IMR-90 (cell line): ENCODE results near the gene ANKHD1. TPM values are rescaled to one million over a fixed set of nuclear protein-coding genes. Genes with fewer than 3 reads are reported as not detected.
A peak's percentile ranks its signal among the peaks of the same experiment; 100 is the strongest.

ENCODE experiments used
- ATAC-seq: fragments of 200-7000 bp; cut with Tn5 transposase; 2 replicates; pipeline ENCODE4 v1.9.1; 2020; ENCODE audit warnings: low read depth, mild to moderate bottlenecking, moderate library complexity
- BruUV-seq: library from RNA; stranded (reverse); fragments of 400-500 nt; replicated peaks from 2 replicates; lab custom pipeline; 2021; lab: Mats Ljungman, UMichigan
- CTCF ChIA-PET: fragments of 300-600 bp; formaldehyde crosslinking; extraction: SDS; loops from one replicate; lab custom pipeline; 2021; ENCODE audit warnings: antibody characterized with exemption; lab: Yijun Ruan, JAX
- POLR2A ChIA-PET: fragments of 300-600 bp; sonication (Branson Sonifier 250); formaldehyde crosslinking; loops from one replicate; lab custom pipeline; 2022; ENCODE audit warnings: antibody characterized with exemption; ENCODE audit not compliant: unreplicated experiment; lab: Charles Lee
- DNase-seq: peaks from one replicate; pipeline ENCODE4 v3.0.0; 2013
- H2AFZ ChIP-seq: replicated peaks from 2 replicates; pipeline ENCODE3; 2013; ENCODE audit warnings: low read length, mild to moderate bottlenecking; ENCODE audit not compliant: poor library complexity
- H2AK5ac ChIP-seq: 2 replicates; pipeline ENCODE4 v1.6.1; 2013; ENCODE audit warnings: low read depth, low read length, inconsistent platforms
- H2AK9ac ChIP-seq: replicated peaks from 2 replicates; pipeline ENCODE3; 2013; ENCODE audit warnings: mild to moderate bottlenecking, low read depth, low read length, moderate library complexity; ENCODE audit not compliant: poor library complexity
- H2BK120ac ChIP-seq: 2 replicates; pipeline ENCODE4 v1.6.1; 2013; ENCODE audit warnings: low read depth, low read length, inconsistent platforms
- H2BK15ac ChIP-seq: 3 replicates; pipeline ENCODE4 v1.6.1; 2013; ENCODE audit warnings: low read depth, low read length, inconsistent platforms
- H2BK20ac ChIP-seq: 2 replicates; pipeline ENCODE4 v1.6.1; 2013; ENCODE audit warnings: low read depth, mild to moderate bottlenecking, inconsistent platforms, low read length, moderate library complexity
- H2BK5ac ChIP-seq: 2 replicates; pipeline ENCODE4 v1.6.1; 2013; ENCODE audit warnings: mild to moderate bottlenecking, low read depth, low read length, inconsistent platforms; ENCODE audit not compliant: poor library complexity, severe bottlenecking
- H3K14ac ChIP-seq: replicated peaks from 2 replicates; pipeline ENCODE4 v1.6.1; 2013; ENCODE audit warnings: low read depth, low read length, inconsistent platforms
- H3K18ac ChIP-seq: 2 replicates; pipeline ENCODE4 v1.6.1; 2013; ENCODE audit warnings: low read depth, low read length, control low read depth
- H3K23ac ChIP-seq: 2 replicates; pipeline ENCODE4 v1.6.1; 2013; ENCODE audit warnings: low read depth, low read length, inconsistent platforms
- H3K27ac ChIP-seq: 2 replicates; pipeline ENCODE4 v1.5.1; 2013; ENCODE audit warnings: mild to moderate bottlenecking, control low read depth, low read length; ENCODE audit not compliant: insufficient read depth
- H3K27me3 ChIP-seq: 2 replicates; pipeline ENCODE4 v1.6.1; 2013; ENCODE audit warnings: low read length; ENCODE audit not compliant: control insufficient read depth, insufficient read depth
- H3K36me3 ChIP-seq: 2 replicates; pipeline ENCODE4 v1.6.1; 2013; ENCODE audit warnings: low read length, mixed read lengths; ENCODE audit not compliant: control insufficient read depth, insufficient read depth
- H3K4ac ChIP-seq: 2 replicates; pipeline ENCODE4 v1.6.1; 2013; ENCODE audit warnings: low read depth, low read length, inconsistent platforms
- H3K4me1 ChIP-seq: 2 replicates; pipeline ENCODE4 v1.6.1; 2013; ENCODE audit warnings: low read length, mixed read lengths; ENCODE audit not compliant: control insufficient read depth, insufficient read depth
- H3K4me2 ChIP-seq: 2 replicates; pipeline ENCODE4 v1.6.1; 2013; ENCODE audit warnings: low read depth, mild to moderate bottlenecking, control low read depth, low read length, moderate library complexity
- H3K4me3 ChIP-seq: 2 replicates; pipeline ENCODE4 v1.5.1; 2013; ENCODE audit warnings: low read depth, mild to moderate bottlenecking, control low read depth, low read length, moderate library complexity; ENCODE audit not compliant: insufficient read depth
- H3K56ac ChIP-seq: 2 replicates; pipeline ENCODE4 v1.6.1; 2013; ENCODE audit warnings: low read length, inconsistent platforms; ENCODE audit not compliant: insufficient read depth; ENCODE audit errors: extremely low read depth
- H3K79me1 ChIP-seq, 2 experiments: 2 replicates each; pipeline ENCODE4 v1.6.1; 2013; ENCODE audit warnings: low read length in 2 of 2, inconsistent platforms in 1 of 2, low read depth in 1 of 2
- H3K9ac ChIP-seq: 2 replicates; pipeline ENCODE4 v1.6.1; 2013; ENCODE audit warnings: low read depth, low read length, control low read depth
- H3K9me1 ChIP-seq: 2 replicates; pipeline ENCODE4 v1.6.1; 2013; ENCODE audit warnings: low read length, inconsistent platforms; ENCODE audit not compliant: insufficient read depth
- H3K9me3 ChIP-seq: 2 replicates; pipeline ENCODE4 v1.6.1; 2013; ENCODE audit warnings: low read length; ENCODE audit not compliant: control insufficient read depth, insufficient read depth
- H4K20me1 ChIP-seq: 2 replicates; pipeline ENCODE4 v1.6.1; 2013; ENCODE audit warnings: low read length, inconsistent platforms; ENCODE audit not compliant: insufficient read depth
- H4K5ac ChIP-seq: 2 replicates; pipeline ENCODE4 v1.6.1; 2013; ENCODE audit warnings: mild to moderate bottlenecking, low read depth, low read length, control low read depth
- H4K8ac ChIP-seq, 2 experiments: 2 replicates each; pipeline ENCODE4 v1.6.1; 2013; ENCODE audit warnings: low read depth in 2 of 2, low read length in 2 of 2, control low read depth in 1 of 2, inconsistent platforms in 1 of 2
- H4K91ac ChIP-seq: 2 replicates; pipeline ENCODE4 v1.6.1; 2013; ENCODE audit warnings: low read depth, low read length, inconsistent platforms; ENCODE audit not compliant: insufficient read depth
- CEBPB ChIP-seq: IDR thresholded peaks from 2 replicates; pipeline ENCODE4 v1.6.1; 2012; ENCODE audit warnings: low read depth, low read length, improper control_type of control experiment
- CHD1 ChIP-seq: IDR thresholded peaks from 2 replicates; pipeline ENCODE4 v1.6.1; 2012; ENCODE audit warnings: low read depth, low read length, improper control_type of control experiment
- FOS ChIP-seq: fragments of 150-350 bp; IDR thresholded peaks from 2 replicates; pipeline ENCODE4 v1.6.1; 2016; ENCODE audit warnings: low read depth, low read length
- MAFK ChIP-seq: IDR thresholded peaks from 2 replicates; pipeline ENCODE4 v1.6.1; 2012; ENCODE audit warnings: low read depth, low read length, improper control_type of control experiment
- MAZ ChIP-seq: IDR thresholded peaks from 2 replicates; pipeline ENCODE4 v1.6.1; 2012; ENCODE audit warnings: low read depth, mild to moderate bottlenecking, low read length, improper control_type of control experiment, moderate library complexity, borderline replicate concordance
- MXI1 ChIP-seq: IDR thresholded peaks from 2 replicates; pipeline ENCODE4 v1.6.1; 2012; ENCODE audit warnings: low read depth, mild to moderate bottlenecking, low read length, moderate library complexity, borderline replicate concordance
- NFE2L2 ChIP-seq: fragments of 150-350 bp; IDR thresholded peaks from 2 replicates; pipeline ENCODE4 v1.6.1; 2016; ENCODE audit warnings: low read depth, mild to moderate bottlenecking, low read length
- POLR2A ChIP-seq: IDR thresholded peaks from 2 replicates; pipeline ENCODE4 v1.6.1; 2012; ENCODE audit warnings: mild to moderate bottlenecking, low read depth, low read length
- RAD21 ChIP-seq: IDR thresholded peaks from 2 replicates; pipeline ENCODE4 v1.6.1; 2012; ENCODE audit warnings: low read length, improper control_type of control experiment
- RCOR1 ChIP-seq: IDR thresholded peaks from 2 replicates; pipeline ENCODE4 v1.6.1; 2012; ENCODE audit warnings: mild to moderate bottlenecking, low read length, improper control_type of control experiment; ENCODE audit not compliant: insufficient replicate concordance
- SMC3 ChIP-seq: fragments of 150-350 bp; IDR thresholded peaks from 2 replicates; pipeline ENCODE4 v1.6.1; 2016; ENCODE audit warnings: low read depth, mild to moderate bottlenecking, antibody characterized with exemption, low read length, moderate library complexity
- WGBS, 2 experiments: methylation state at CpG; one replicate each; pipeline versions ENCODE4 v1.1.5 to v1.1.7; 2013; ENCODE audit warnings: missing lambda C conversion rate in 2 of 2; ENCODE audit not compliant: insufficient read length in 1 of 2; ENCODE audit errors: extremely low coverage in 2 of 2; 5-methylcytosine and 5-hydroxymethylcytosine counted together
- dilution Hi-C: fragments of 300-500 bp; cut with HindIII; formaldehyde crosslinking; loops from one replicate; pipeline ENCODE4 v1.14.3; 2018; ENCODE audit warnings: low sequenced_read_pairs; ENCODE audit not compliant: unreplicated experiment
- in situ Hi-C: fragments of 300-500 bp; cut with MboI; formaldehyde crosslinking; loops from 3 replicates; pipeline ENCODE4 v1.14.3; 2019; ENCODE audit warnings: low sequenced_read_pairs, inconsistent platforms, mixed read lengths
- intact Hi-C: fragments of 100-400 bp; cut with micrococcal nuclease; formaldehyde crosslinking; loops from 2 replicates; pipeline ENCODE4 v1.10.0; 2022
- polyA plus RNA-seq, 3 experiments: library from polyadenylated mRNA; depleted of rRNA; stranded (reverse); fragments of >200 nt; gene quantifications; 2 replicates each; pipeline ENCODE4 v1.2.3, GENCODE V29; 2012; ENCODE audit warnings: low replicate concordance in 1 of 3
- total RNA-seq: library from RNA; depleted of rRNA; stranded (reverse); fragments of >200 nt; gene quantifications from 2 replicates; pipeline ENCODE4 v1.2.3, GENCODE V29; 2012
- TF ChIP-seq, protein P1 (sequence below): conservative IDR thresholded peaks from 2 replicates; pipeline ENCODE4 v1.5.1; 2012; ENCODE audit warnings: mild to moderate bottlenecking, low read depth, low read length, improper control_type of control experiment
- TF ChIP-seq, protein P2 (sequence below): fragments of 150-350 bp; IDR thresholded peaks from 2 replicates; pipeline ENCODE4 v1.6.1; 2017; ENCODE audit warnings: mild to moderate bottlenecking, antibody characterized with exemption, low read length, low read depth
- TF ChIP-seq, protein P3 (sequence below): fragments of 150-350 bp; IDR thresholded peaks from 2 replicates; pipeline ENCODE4 v1.6.1; 2016; ENCODE audit warnings: low read depth, mild to moderate bottlenecking, low read length, moderate library complexity, borderline replicate concordance

Gene ANKHD1
- total and polyA plus RNA-seq, 2 of the 4 experiments (the other 2 are of a cell fraction), result 32.1 to 36.7 TPM

DNA sequence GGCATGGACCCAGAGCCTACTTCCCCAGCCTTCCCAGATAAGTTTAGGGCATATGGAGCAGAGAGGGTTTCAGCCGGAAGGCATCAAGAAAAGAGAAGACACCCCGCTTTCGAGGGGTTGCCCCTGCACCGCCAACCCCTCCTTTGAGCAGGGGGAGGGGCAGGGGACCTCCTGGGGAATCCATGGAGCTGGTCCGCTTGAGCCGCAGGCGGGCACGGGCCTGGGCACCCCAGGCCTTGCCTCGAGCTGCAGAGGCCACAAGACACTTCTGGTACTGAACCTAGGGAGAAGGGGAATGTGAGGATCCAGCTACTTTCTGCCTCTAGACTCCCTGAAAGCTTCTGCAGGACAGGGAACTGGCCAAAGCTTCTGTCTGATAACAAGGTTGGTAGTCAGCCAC is 156.9 kb downstream of the ANKHD1 start:
- Histone ChIP-seq H3K14ac (no peak overlapping the region), H3K56ac (no peak overlapping the region), H3K9me1 (peaks cover 11% of the 10 kb centered on the region), H3K9me3 (no peaks in the 10 kb centered on the region), H2BK20ac (peak overlapping the region; percentile 98; the same call in 1 of the 2 replicates), H4K20me1 (peaks cover 13% of the 10 kb centered on the region), H2AK9ac (no peak overlapping the region), H2BK5ac (no peak overlapping the region), H3K23ac (no peak overlapping the region), H3K4me3 (no peak overlapping the region), H3K9ac (no peak overlapping the region), H2BK120ac (peak overlapping the region; percentile 94; the same call in 1 of the 2 replicates), H3K4ac (peak overlapping the region; percentile 19; the same call in 1 of the 2 replicates), H4K5ac (0 out of 2 replicates have a peak overlapping the region, but pooled peaks have one; percentile 1), H4K8ac (peak overlapping the region in 1 of 2 experiments; percentile 99; a peak in 1 of 4 replicates), H2BK15ac (0 out of 3 replicates have a peak overlapping the region, but pooled peaks have one; percentile 96), H3K4me1 (peaks cover 19% of the 10 kb centered on the region), H3K4me2 (no peak overlapping the region), H3K27me3 (no peaks in the 10 kb centered on the region), H3K79me1 (peaks cover 26 to 49% of the 10 kb centered on the region in 2 experiments), H2AK5ac (peak overlapping the region; percentile 99; the same call in 1 of the 2 replicates), H3K36me3 (peaks cover 18% of the 10 kb centered on the region), H4K91ac (no peak overlapping the region), H2AFZ (no peak overlapping the region), H3K18ac (no peak overlapping the region), H3K27ac (peak overlapping the region; percentile 4; the same call in 1 of the 2 replicates)
- ATAC-seq (no peak), DNase-seq (no peak)
- intact Hi-C loops, result no loop called here
- dilution Hi-C loops, result no loop called here
- BruUV-seq, result no TSS peak
- TF ChIP-seq, protein P1, sequence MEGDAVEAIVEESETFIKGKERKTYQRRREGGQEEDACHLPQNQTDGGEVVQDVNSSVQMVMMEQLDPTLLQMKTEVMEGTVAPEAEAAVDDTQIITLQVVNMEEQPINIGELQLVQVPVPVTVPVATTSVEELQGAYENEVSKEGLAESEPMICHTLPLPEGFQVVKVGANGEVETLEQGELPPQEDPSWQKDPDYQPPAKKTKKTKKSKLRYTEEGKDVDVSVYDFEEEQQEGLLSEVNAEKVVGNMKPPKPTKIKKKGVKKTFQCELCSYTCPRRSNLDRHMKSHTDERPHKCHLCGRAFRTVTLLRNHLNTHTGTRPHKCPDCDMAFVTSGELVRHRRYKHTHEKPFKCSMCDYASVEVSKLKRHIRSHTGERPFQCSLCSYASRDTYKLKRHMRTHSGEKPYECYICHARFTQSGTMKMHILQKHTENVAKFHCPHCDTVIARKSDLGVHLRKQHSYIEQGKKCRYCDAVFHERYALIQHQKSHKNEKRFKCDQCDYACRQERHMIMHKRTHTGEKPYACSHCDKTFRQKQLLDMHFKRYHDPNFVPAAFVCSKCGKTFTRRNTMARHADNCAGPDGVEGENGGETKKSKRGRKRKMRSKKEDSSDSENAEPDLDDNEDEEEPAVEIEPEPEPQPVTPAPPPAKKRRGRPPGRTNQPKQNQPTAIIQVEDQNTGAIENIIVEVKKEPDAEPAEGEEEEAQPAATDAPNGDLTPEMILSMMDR, result no peak
- TF ChIP-seq RAD21 (no peak), RCOR1 (no peak), MAZ (no peak), SMC3 (no peak), MXI1 (no peak), CHD1 (no peak), CEBPB (no peak), NFE2L2 (no peak), MAFK (no peak), POLR2A (no peak), FOS (no peak)
- TF ChIP-seq, protein P2, sequence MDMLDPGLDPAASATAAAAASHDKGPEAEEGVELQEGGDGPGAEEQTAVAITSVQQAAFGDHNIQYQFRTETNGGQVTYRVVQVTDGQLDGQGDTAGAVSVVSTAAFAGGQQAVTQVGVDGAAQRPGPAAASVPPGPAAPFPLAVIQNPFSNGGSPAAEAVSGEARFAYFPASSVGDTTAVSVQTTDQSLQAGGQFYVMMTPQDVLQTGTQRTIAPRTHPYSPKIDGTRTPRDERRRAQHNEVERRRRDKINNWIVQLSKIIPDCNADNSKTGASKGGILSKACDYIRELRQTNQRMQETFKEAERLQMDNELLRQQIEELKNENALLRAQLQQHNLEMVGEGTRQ, result no peak
- TF ChIP-seq, protein P3, sequence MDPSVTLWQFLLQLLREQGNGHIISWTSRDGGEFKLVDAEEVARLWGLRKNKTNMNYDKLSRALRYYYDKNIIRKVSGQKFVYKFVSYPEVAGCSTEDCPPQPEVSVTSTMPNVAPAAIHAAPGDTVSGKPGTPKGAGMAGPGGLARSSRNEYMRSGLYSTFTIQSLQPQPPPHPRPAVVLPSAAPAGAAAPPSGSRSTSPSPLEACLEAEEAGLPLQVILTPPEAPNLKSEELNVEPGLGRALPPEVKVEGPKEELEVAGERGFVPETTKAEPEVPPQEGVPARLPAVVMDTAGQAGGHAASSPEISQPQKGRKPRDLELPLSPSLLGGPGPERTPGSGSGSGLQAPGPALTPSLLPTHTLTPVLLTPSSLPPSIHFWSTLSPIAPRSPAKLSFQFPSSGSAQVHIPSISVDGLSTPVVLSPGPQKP, result no peak
- ChIA-PET CTCF (no interaction called here), POLR2A (no interaction called here)
- 100% methylated on average over 1 of the region's 9 CpGs; no CpG with 5 or more reads in 1 of the 2 experiments for WGBS, 2 experiments
- in situ Hi-C loops, result no loop called here
